Mesenchymal stem cell (in vitro differentiated cells and primary cell): ENCODE measurements around the gene METAP1D.
"Not testable (repeated sequence)": the region's sequence is repeated elsewhere in the genome, so short reads cannot be mapped to it uniquely, and the experiment has no call there.

Experiments
- DNase-seq: peaks from one replicate; pipeline ENCODE4 v3.0.0-alpha.2; 2013
- H2AFZ ChIP-seq: one replicate; pipeline ENCODE4 v1.6.1; 2013; ENCODE audit warnings: low read depth, mild to moderate bottlenecking, control low read depth, inconsistent platforms, low read length, moderate library complexity
- H2AK5ac ChIP-seq: 2 replicates; pipeline ENCODE4 v1.6.1; 2013; ENCODE audit warnings: low read length, moderate library complexity, mild to moderate bottlenecking, inconsistent platforms; ENCODE audit not compliant: severe bottlenecking
- H2BK120ac ChIP-seq: one replicate; pipeline ENCODE4 v1.6.1; 2013; ENCODE audit warnings: low read depth, mild to moderate bottlenecking, inconsistent platforms, low read length, moderate library complexity
- H2BK12ac ChIP-seq, 2 experiments: one replicate each; pipeline ENCODE4 v1.6.1; 2013; ENCODE audit warnings: inconsistent platforms in 2 of 2, low read length in 2 of 2, mild to moderate bottlenecking in 2 of 2, moderate library complexity in 2 of 2, control low read depth in 1 of 2
- H2BK15ac ChIP-seq: one replicate; pipeline ENCODE4 v1.6.1; 2013; ENCODE audit warnings: mild to moderate bottlenecking, low read depth, inconsistent platforms; ENCODE audit not compliant: poor library complexity, severe bottlenecking
- H2BK5ac ChIP-seq: 2 replicates; pipeline ENCODE4 v1.6.1; 2013; ENCODE audit warnings: low read depth, mild to moderate bottlenecking, low read length, control low read depth, inconsistent platforms; ENCODE audit not compliant: poor library complexity, severe bottlenecking
- H3K14ac ChIP-seq, 2 experiments: one replicate each; pipeline ENCODE4 v1.6.1; 2013; ENCODE audit warnings: inconsistent platforms in 2 of 2, low read length in 2 of 2, control low read depth in 1 of 2, mild to moderate bottlenecking in 1 of 2, moderate library complexity in 1 of 2
- H3K18ac ChIP-seq, 2 experiments: one replicate each; pipeline ENCODE4 v1.6.1; 2013; ENCODE audit warnings: inconsistent platforms in 2 of 2, low read length in 2 of 2, control low read depth in 1 of 2, low read depth in 1 of 2, mild to moderate bottlenecking in 1 of 2
- H3K23ac ChIP-seq, 2 experiments: one replicate each; pipeline ENCODE4 v1.6.1; 2013; ENCODE audit warnings: inconsistent platforms in 2 of 2, low read length in 2 of 2, mild to moderate bottlenecking in 2 of 2, moderate library complexity in 2 of 2, control low read depth in 1 of 2
- H3K27ac ChIP-seq: 2 replicates; pipeline ENCODE4 v1.5.1; 2013; ENCODE audit warnings: mild to moderate bottlenecking, moderate library complexity, low read length, control low read depth, inconsistent platforms; ENCODE audit not compliant: poor library complexity, severe bottlenecking
- H3K27me3 ChIP-seq, 2 experiments: 2 replicates each; pipeline versions ENCODE4 v1.6.1 to v1.7.0; 2013; ENCODE audit warnings: low read length in 2 of 2, mild to moderate bottlenecking in 2 of 2, moderate library complexity in 2 of 2, control low read depth in 1 of 2, inconsistent platforms in 1 of 2; ENCODE audit not compliant: control insufficient read depth in 1 of 2, insufficient read depth in 1 of 2
- H3K36me3 ChIP-seq, 2 experiments: 2 replicates each; pipeline versions ENCODE4 v1.6.1 to v1.7.0; 2013; ENCODE audit warnings: low read length in 2 of 2, control low read depth in 1 of 2, inconsistent platforms in 1 of 2, low read depth in 1 of 2, mild to moderate bottlenecking in 1 of 2; ENCODE audit not compliant: insufficient read depth in 2 of 2, control insufficient read depth in 1 of 2
- H3K4ac ChIP-seq, 2 experiments: one replicate each; pipeline ENCODE4 v1.6.1; 2013; ENCODE audit warnings: inconsistent platforms in 2 of 2, low read length in 2 of 2, mild to moderate bottlenecking in 2 of 2, moderate library complexity in 2 of 2, control low read depth in 1 of 2, low read depth in 1 of 2
- H3K4me1 ChIP-seq: 2 replicates; pipeline ENCODE4 v1.6.1; 2013; ENCODE audit warnings: low read depth, low read length, control low read depth; ENCODE audit not compliant: control insufficient read depth, insufficient read depth
- H3K4me2 ChIP-seq: 2 replicates; pipeline ENCODE4 v1.6.1; 2013; ENCODE audit warnings: low read length, mild to moderate bottlenecking, inconsistent platforms; ENCODE audit not compliant: poor library complexity, severe bottlenecking
- H3K4me3 ChIP-seq, 2 experiments: 2 replicates each; pipeline versions ENCODE4 v1.5.1 to v1.7.0; 2013; ENCODE audit warnings: low read length in 2 of 2, mild to moderate bottlenecking in 2 of 2, control low read depth in 1 of 2, low read depth in 1 of 2; ENCODE audit not compliant: insufficient read depth in 1 of 2
- H3K79me1 ChIP-seq: replicated peaks from 2 replicates; pipeline ENCODE4 v1.6.1; 2013; ENCODE audit warnings: mild to moderate bottlenecking, control low read depth, low read length, inconsistent platforms; ENCODE audit not compliant: poor library complexity, severe bottlenecking
- H3K9ac ChIP-seq: 2 replicates; pipeline ENCODE4 v1.7.0; 2013; ENCODE audit warnings: mild to moderate bottlenecking, low read length, moderate library complexity
- H3K9me3 ChIP-seq: 2 replicates; pipeline ENCODE4 v1.7.0; 2013; ENCODE audit warnings: mild to moderate bottlenecking, low read length; ENCODE audit not compliant: control insufficient read depth
- H4K8ac ChIP-seq: one replicate; pipeline ENCODE4 v1.6.1; 2013; ENCODE audit warnings: inconsistent platforms, mild to moderate bottlenecking, low read length, moderate library complexity
- H4K91ac ChIP-seq: one replicate; pipeline ENCODE4 v1.6.1; 2013; ENCODE audit warnings: mild to moderate bottlenecking, low read length, inconsistent platforms
- WGBS: methylation state at CpG from one replicate; pipeline ENCODE4 v1.1.7; 2013; ENCODE audit warnings: mixed read lengths; 5-methylcytosine and 5-hydroxymethylcytosine counted together

The METAP1D gene

DNA sequence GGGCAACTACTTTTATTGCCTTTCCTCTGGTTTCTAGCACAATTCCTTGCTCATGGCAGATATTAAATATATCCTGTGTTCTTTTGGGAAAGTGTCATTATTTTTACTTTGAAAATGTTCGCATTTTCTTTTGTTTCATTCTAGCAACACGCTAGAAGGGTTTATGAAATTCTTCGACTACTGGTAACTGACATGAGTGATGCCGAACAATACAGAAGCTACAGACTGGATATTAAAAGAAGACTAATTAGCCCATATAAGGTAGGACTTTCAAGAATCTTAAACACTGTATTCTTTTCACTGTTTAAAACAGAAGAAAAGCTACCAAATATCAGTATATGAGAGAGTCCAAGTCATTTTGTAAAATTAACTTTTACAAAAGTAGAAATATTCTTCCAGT lies 20.6 kb upstream of the METAP1D start:
- no peak overlapping the region for H3K23ac ChIP-seq
- no peak overlapping the region for H2AK5ac ChIP-seq
- DNase-seq: no peak
- H4K8ac ChIP-seq: no peak overlapping the region
- no peak overlapping the region for H2AFZ ChIP-seq
- H2BK15ac ChIP-seq: no peak overlapping the region
- no peak overlapping the region for H3K18ac ChIP-seq
- no peaks in the 10 kb centered on the region for H3K27me3 ChIP-seq
- H2BK12ac ChIP-seq: no peak overlapping the region
- H2BK120ac ChIP-seq: no peak overlapping the region
- no peak overlapping the region for H3K14ac ChIP-seq
- no peaks in the 10 kb centered on the region for H3K4me1 ChIP-seq
- no peak overlapping the region for H3K4ac ChIP-seq
- peaks cover 6% of the 10 kb centered on the region for H3K79me1 ChIP-seq
- H3K4me2 ChIP-seq: no peak overlapping the region
- H3K9ac ChIP-seq: no peak overlapping the region
- H2BK5ac ChIP-seq: no peak overlapping the region
- no peaks in the 10 kb centered on the region for H3K9me3 ChIP-seq
- H3K4me3 ChIP-seq: no peak overlapping the region
- H3K27ac ChIP-seq: no peak overlapping the region
- no peak overlapping the region for H4K91ac ChIP-seq
- H3K36me3 ChIP-seq: peaks cover 20 to 69% of the 10 kb centered on the region in 2 experiments
- WGBS: 100% methylated on average over 2 of the region's 4 CpGs

DNA sequence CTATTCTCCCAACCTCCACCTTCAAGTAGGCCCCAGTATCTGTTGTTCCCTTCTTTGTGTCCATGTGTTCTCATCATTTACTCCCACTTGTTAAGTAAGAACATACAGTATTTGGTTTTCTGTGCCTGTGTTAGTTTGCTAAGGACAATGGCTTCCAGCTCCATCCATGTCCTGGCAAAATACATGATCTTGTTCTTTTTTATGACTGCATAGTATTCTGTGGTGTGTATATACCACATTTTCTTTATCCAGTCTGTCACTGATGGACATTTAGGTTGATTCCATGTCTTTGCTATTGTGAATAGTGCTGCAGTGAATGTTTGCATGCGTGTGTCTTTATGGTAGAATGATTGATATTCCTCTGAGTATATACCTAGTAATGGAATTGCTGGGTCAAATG lies 15.8 kb upstream of the METAP1D start:
- H3K9ac ChIP-seq, H2BK5ac ChIP-seq, H3K23ac ChIP-seq, H3K14ac ChIP-seq, H3K4ac ChIP-seq, H3K9me3 ChIP-seq, H3K27ac ChIP-seq, H4K91ac ChIP-seq, H3K18ac ChIP-seq, H3K4me2 ChIP-seq, H2AK5ac ChIP-seq, H2BK15ac ChIP-seq, H3K27me3 ChIP-seq, H3K79me1 ChIP-seq, H2BK120ac ChIP-seq, DNase-seq, H2BK12ac ChIP-seq, H4K8ac ChIP-seq, H3K4me1 ChIP-seq, H2AFZ ChIP-seq, H3K4me3 ChIP-seq: not testable (repeated sequence)
- 100% methylated on average over 1 of the region's 1 CpG for WGBS
- peaks cover 13 to 45% of the 10 kb centered on the region in 2 experiments for H3K36me3 ChIP-seq

DNA sequence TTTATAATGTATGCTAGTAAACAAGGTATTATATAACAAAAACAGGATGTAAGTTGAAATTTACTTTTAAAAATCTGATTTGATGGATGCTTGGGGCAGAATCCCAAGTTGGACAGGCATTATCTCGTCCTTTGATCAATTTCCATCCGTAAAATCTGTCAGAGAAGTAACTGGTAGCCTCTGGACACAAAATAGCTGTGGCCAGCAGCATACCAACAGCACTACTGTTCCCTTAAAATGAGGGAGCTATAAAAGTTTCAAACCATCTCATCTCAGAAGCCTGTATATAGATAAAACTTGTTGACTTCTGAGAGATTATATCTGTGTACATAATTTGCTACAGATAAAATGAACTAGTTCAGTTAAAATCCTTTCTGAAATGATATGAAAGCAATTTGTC lies 14.7 kb upstream of the METAP1D start:
- Histone ChIP-seq H2BK15ac (no peak overlapping the region), H2BK5ac (no peak overlapping the region), H3K9ac (no peak overlapping the region), H3K4ac (no peak overlapping the region), H3K36me3 (peaks cover 7 to 34% of the 10 kb centered on the region in 2 experiments), H2AFZ (no peak overlapping the region), H3K23ac (no peak overlapping the region), H3K9me3 (no peaks in the 10 kb centered on the region), H4K8ac (no peak overlapping the region), H2BK120ac (no peak overlapping the region), H3K27ac (no peak overlapping the region), H3K4me2 (no peak overlapping the region), H3K14ac (no peak overlapping the region), H3K79me1 (peaks cover 2% of the 10 kb centered on the region), H3K4me1 (no peaks in the 10 kb centered on the region), H3K4me3 (no peak overlapping the region), H4K91ac (no peak overlapping the region), H2AK5ac (no peak overlapping the region), H2BK12ac (no peak overlapping the region), H3K18ac (no peak overlapping the region), H3K27me3 (no peaks in the 10 kb centered on the region)
- no peak for DNase-seq
- WGBS: 89% methylated on average over 2 of the region's 2 CpGs

- WGBS: 97% methylated on average over 3 of the region's 4 CpGs
- Histone ChIP-seq H3K18ac (no peak overlapping the region), H2BK5ac (no peak overlapping the region), H3K4me1 (no peaks in the 10 kb centered on the region), H3K36me3 (peaks cover 0 to 23% of the 10 kb centered on the region in 2 experiments), H2AFZ (no peak overlapping the region), H3K4me2 (no peak overlapping the region), H4K91ac (no peak overlapping the region), H4K8ac (no peak overlapping the region), H3K4ac (no peak overlapping the region), H2BK12ac (no peak overlapping the region), H3K23ac (no peak overlapping the region), H3K9me3 (no peaks in the 10 kb centered on the region), H3K14ac (no peak overlapping the region), H2AK5ac (no peak overlapping the region), H3K9ac (no peak overlapping the region), H3K27me3 (no peaks in the 10 kb centered on the region), H2BK120ac (no peak overlapping the region), H3K4me3 (no peak overlapping the region), H3K79me1 (peaks cover 2% of the 10 kb centered on the region), H2BK15ac (no peak overlapping the region), H3K27ac (no peak overlapping the region)
- no peak for DNase-seq
These were observed 13.0 kb upstream of the METAP1D start for GRCh38 chr2:171986778-171987177.
